H1 (cell line): ENCODE data around the gene CIAO2B. TPM values are rescaled to one million over a fixed set of nuclear protein-coding genes. Genes with fewer than 3 reads are reported as not detected.

Experiments used
- EGR1 ChIP-seq: IDR thresholded peaks from 2 replicates; pipeline ENCODE4 v1.6.1; 2011; ENCODE audit warnings: low read depth, low read length, borderline replicate concordance
- polyA plus RNA-seq, 7 experiments: library from polyadenylated mRNA; depleted of rRNA in 3 of 7; stranded (reverse) in 5 of 7; unstranded in 2 of 7; fragments of >200 nt in 5 of 7; fragments of 200-250 nt in 2 of 7; gene quantifications; 1 replicate in 5 of 7; 2 replicates in 1 of 7; 4 replicates in 1 of 7; pipeline versions ENCODE4 v1.2.1 to v1.2.3, GENCODE V29; 2011 to 2013; ENCODE audit warnings: missing spikeins in 2 of 7, mixed read lengths in 2 of 7
- total RNA-seq: library from RNA; stranded (reverse); fragmentation: NEBNext Ultra II Directional; extraction: Animal tissue kit (Norgen Biotek cat#: 25700); gene quantifications from 2 replicates; pipeline ENCODE4 v1.2.1, GENCODE V29; 2021

CIAO2B gene
- total and polyA plus RNA-seq, 2 of the 8 experiments (the other 6 are each of a cell fraction or from before 2014, with no cell fraction given), result 65.6 to 248 TPM

DNA sequence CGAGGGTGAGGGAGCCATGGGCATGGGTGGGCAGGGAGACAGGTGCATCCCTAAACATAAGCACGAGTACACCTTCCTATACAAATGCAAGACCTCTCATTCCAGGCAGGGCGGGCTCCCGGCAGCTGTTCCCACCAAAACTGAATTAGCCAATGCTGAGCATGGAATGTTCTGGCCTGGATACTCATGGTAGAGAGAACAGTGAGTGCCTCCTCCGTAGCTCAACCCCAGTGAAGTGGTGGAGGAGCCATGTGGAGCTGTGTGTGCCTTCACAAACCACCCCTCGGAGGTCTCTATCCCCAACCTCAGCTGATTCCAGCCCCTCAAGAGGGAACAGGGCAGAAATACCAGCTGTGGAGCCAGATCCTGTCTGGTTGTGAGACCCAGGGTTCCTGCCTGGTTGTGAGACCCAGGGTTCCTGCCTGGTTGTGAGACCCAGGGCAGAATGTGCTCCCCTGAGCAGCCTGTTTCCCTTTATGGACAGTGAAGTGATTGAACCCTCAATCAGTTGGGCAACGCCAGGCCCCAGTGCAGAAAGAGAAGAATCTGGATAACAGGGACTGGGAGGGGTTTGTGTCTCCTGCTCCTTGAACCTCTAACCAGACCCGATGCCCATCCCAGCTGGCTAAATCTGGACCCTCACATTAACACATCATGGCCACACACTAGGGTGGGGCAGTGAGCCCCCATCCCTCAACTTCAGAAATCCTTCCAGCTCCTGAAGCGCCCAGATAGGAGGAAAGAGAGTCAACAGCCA is 13.1 kb downstream of the CIAO2B start (continued):
- TF ChIP-seq EGR1, result no peak
